Measurements from ENCODE around the gene SLC35B4. TPM values are rescaled to one million over a fixed set of nuclear protein-coding genes. Genes with fewer than 3 reads are reported as not detected.

SLC35B4 gene
- total RNA-seq, 4 donors from 2014 or later, result 3.7 to 8.6 (median 7.0) TPM

GRCh38 chr7:134245253-134245652 lies 71.5 kb downstream of the SLC35B4 start:
- Histone ChIP-seq H3K27ac (no peak overlapping the region), H3K9me3 (no peaks in the 10 kb centered on the region), H3K36me3 (no peaks in the 10 kb centered on the region), H3K4me1 (no peaks in the 10 kb centered on the region), H3K4me3 (no peak overlapping the region), H3K27me3 (peaks cover 0 to 2% (median 0%) of the 10 kb centered on the region in 4 donors)
- intact Hi-C loops (cut with DNase I), result no loop called here
- no peak for DNase-seq
- WGBS, 2 donors, result 77 to 85% methylated on average over 2 of the region's 2 CpGs
- TF ChIP-seq POLR2A (IDR thresholded peaks at IDR 0.05), result no peak
- no peak for TF ChIP-seq CTCF (IDR thresholded peaks at IDR 0.05)

Other genes with a start within 250 kb of the SLC35B4 start
- gene LRGUK, start 189.6 kb downstream of the SLC35B4 start, total RNA-seq, result under 1 TPM; 0.08 to 0.61 (median 0.39) TPM
- gene AKR1B1, start 142.2 kb upstream of the SLC35B4 start, total RNA-seq, result 10 to 100 TPM; 17.8 to 47.5 (median 31.0) TPM
- gene AKR1B10, start 210.6 kb upstream of the SLC35B4 start, total RNA-seq, result 100 to 1,000 TPM; 140 to 967 (median 908) TPM
- 1 to 10 TPM in 3 of 4 donors, under 1 TPM in 1; 0.57 to 6.8 (median 4.7) TPM for gene AKR1B15, start 232.2 kb upstream of the SLC35B4 start, total RNA-seq